Right ventricle myocardium inferior (tissue), 1 donor: ENCODE measurements around the gene NCF2. TPM values are rescaled to one million over a fixed set of nuclear protein-coding genes. Genes with fewer than 3 reads are reported as not detected.

ENCODE experiments used
- ATAC-seq: fragments of 200-7000 bp; cut with Tn5 transposase; one replicate; pipeline ENCODE4 v1.9.1; 2020; ENCODE audit warnings: mild to moderate bottlenecking, moderate library complexity
- DNase-seq: peaks from one replicate; pipeline ENCODE4 v3.0.0; 2021; ENCODE audit errors: missing footprints
- intact Hi-C: fragments of 100-400 bp; cut with DNase I; formaldehyde crosslinking; loops from one replicate; pipeline ENCODE4 v1.11.0; 2022
- total RNA-seq: library from RNA; stranded (reverse); fragmentation: NEBNext Ultra II Directional; extraction: Animal tissue kit (Norgen Biotek cat#: 25700); gene quantifications from one replicate; pipeline ENCODE4 v1.2.1, GENCODE V29; 2021
- donor health status: DM: no; HTN: yes; CAD: no; lungs with severe emphysema.

The NCF2 gene
- total RNA-seq, 1 donor from 2014 or later: 6.7 TPM

- DNase-seq: peak; percentile 75
- peak; percentile 38 for ATAC-seq
- intact Hi-C loops: no loop called here
Measured at GRCh38 chr1:183568176-183569021, 21.9 kb downstream of the NCF2 start.

GRCh38 chr1:183567584-183567983 lies 22.7 kb downstream of the NCF2 start:
- peak; percentile 55 for ATAC-seq
- DNase-seq: peak; percentile 90
- intact Hi-C loops: no loop called here

DNA sequence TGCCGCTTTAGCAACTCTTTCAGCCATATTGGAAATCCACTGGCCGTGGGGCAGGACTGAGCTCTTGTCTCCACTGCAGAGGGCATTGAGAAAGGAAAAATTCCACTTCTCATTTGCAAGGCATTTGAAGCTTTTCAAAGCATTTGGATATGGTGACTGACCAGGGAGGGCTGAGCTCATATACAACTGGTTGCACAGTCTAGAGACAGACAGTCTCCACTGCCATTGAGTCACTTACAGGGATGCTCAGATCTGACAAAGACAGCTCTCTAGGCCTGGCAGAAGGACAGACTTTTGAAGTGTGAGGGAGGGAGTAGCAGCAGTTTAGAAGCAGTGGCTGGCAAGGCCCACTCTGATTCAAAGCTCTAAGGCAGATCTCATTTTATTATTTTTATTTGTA lies 24.2 kb downstream of the NCF2 start:
- DNase-seq (no peak), ATAC-seq (no peak)
- intact Hi-C loops: no loop called here

GRCh38 chr1:183565261-183565660 lies 25.0 kb downstream of the NCF2 start:
- no peak for ATAC-seq
- DNase-seq: no peak
- intact Hi-C loops: no loop called here

GRCh38 chr1:183562701-183563100 lies 27.6 kb downstream of the NCF2 start:
- DNase-seq (no peak), ATAC-seq (no peak)
- intact Hi-C loops: no loop called here

DNA sequence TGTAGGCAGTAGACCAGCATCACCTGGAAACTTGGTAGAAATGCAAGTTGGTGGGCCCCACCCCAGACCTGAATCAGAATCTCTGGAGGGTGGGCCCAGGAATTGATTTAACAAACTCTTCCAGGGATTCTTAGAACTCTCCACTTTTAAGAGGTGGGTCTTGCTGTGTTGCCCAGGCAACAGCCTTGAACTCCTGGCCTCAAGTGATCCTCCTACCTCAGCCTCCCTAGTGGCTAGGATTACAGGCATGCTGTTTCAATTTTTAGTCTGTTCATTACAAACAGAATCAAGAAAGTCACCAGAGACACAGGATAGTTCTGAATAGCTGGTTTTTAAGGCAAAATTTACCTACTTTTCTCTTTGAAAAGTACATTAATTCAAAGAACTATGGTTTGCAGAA lies 31.2 kb downstream of the NCF2 start:
- intact Hi-C loops: no loop called here
- no peak for ATAC-seq

GRCh38 chr1:183554577-183554976 lies 35.7 kb downstream of the NCF2 start:
- DNase-seq: no peak
- intact Hi-C loops: loop anchor here (2.0 kb wide), 1 partner anchor 72 kb away; no protein-coding TSS in a partner anchor
- ATAC-seq: no peak

More for the DNA sequence above, 31.2 kb downstream of the NCF2 start:
- DNase-seq: no peak

- ATAC-seq (no peak), DNase-seq (no peak)
- intact Hi-C loops: loop anchor here (2.0 kb wide), 1 partner anchor 73 kb away; no protein-coding TSS in a partner anchor
Measured at GRCh38 chr1:183553764-183554163, 36.5 kb downstream of the NCF2 start.

- ATAC-seq (no peak), DNase-seq (no peak)
- intact Hi-C loops: no loop called here
Measured at GRCh38 chr1:183553331-183553730, 36.9 kb downstream of the NCF2 start.

GRCh38 chr1:183552891-183553290 lies 37.4 kb downstream of the NCF2 start:
- ATAC-seq (no peak), DNase-seq (no peak)
- intact Hi-C loops: no loop called here

DNA sequence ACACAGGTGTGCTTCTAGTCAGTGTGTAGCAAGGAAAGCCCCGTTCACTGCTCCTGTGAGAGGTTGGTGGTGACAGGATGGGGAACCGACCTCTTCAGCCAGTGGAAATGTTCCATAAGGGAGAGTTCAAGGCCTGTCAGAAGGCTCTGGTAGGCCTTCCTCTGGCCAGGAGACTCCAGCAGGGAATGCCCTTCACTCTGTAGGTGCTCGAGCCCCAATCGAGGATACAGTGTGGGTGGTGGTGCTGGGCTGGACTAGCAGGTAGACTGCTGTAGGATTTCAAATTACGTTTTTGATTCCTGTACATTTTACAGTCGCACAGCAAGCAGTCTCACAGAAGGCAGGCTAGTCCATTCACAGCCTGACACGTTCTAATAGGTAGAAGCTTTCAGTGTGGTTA lies 37.8 kb downstream of the NCF2 start:
- intact Hi-C loops: no loop called here
- ATAC-seq: no peak

DNA sequence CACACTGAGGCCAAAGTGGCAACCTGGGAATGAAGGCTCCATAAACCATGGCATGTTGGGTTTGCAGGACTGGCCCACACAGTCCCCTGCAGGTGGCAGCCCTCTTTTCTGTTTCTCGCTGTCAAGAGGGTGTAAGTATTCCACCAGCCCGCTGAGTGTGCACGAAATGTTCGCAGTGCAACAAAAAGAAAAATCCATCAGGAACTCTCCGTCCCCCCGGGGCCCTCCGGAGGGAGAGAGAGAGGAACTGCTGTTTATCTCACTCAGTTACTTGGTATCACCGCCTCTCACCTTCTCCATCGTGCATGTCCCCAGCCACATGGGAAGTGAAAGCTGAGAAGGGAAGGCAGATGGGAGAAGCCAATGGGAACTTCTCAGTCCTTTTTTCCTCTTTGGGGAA lies 38.3 kb downstream of the NCF2 start:
- DNase-seq: no peak
- no peak for ATAC-seq
- intact Hi-C loops: no loop called here

More for the DNA sequence above, 37.8 kb downstream of the NCF2 start:
- no peak for DNase-seq

GRCh38 chr1:183550915-183551314 lies 39.3 kb downstream of the NCF2 start:
- intact Hi-C loops: no loop called here
- DNase-seq (no peak), ATAC-seq (no peak)

DNA sequence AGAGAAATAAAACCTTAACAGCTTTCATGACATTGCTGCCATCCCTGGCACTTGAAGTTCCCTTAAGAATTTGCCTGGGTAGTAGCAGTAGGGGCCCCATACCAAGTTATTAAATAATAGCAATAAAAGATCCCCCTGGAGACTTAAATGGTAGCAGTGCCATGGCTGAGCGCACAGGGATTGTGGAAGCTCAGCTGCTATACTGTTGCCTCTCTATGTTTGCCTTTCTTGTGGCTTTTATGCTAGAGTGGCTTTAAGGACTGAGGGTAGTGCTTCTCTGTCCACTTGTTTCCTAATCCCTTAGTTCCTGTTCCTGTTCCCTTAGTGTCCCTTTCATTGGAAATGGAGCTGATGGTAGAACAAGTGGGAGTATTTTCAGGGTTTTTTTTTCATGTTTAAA lies 42.1 kb downstream of the NCF2 start:
- no peak for ATAC-seq
- intact Hi-C loops: loop anchor here (10.0 kb wide), 1 partner anchor 263 kb away; no protein-coding TSS in a partner anchor
- no peak for DNase-seq

DNA sequence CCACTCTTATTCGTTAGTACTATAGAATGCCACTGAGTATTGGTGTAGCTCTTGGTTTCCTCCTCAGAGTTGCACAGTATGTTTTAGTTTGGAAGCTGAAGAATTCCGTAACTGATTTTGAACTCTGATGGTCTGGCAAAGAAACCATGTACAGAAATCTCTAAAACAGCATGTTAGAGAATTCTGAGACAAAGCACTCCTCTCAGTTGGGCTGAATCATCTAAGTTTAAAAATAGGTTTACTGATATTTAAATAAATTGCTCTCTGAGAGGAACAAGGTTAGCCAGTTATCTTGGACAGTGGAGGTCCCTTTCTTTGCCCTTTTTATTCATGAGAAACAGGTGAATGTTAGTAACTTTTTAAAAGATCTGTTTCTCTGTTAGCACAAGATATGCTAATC lies 43.8 kb downstream of the NCF2 start:
- ATAC-seq: no peak
- intact Hi-C loops: loop anchor here (10.0 kb wide), 1 partner anchor 262 kb away; no protein-coding TSS in a partner anchor
- no peak for DNase-seq

DNA sequence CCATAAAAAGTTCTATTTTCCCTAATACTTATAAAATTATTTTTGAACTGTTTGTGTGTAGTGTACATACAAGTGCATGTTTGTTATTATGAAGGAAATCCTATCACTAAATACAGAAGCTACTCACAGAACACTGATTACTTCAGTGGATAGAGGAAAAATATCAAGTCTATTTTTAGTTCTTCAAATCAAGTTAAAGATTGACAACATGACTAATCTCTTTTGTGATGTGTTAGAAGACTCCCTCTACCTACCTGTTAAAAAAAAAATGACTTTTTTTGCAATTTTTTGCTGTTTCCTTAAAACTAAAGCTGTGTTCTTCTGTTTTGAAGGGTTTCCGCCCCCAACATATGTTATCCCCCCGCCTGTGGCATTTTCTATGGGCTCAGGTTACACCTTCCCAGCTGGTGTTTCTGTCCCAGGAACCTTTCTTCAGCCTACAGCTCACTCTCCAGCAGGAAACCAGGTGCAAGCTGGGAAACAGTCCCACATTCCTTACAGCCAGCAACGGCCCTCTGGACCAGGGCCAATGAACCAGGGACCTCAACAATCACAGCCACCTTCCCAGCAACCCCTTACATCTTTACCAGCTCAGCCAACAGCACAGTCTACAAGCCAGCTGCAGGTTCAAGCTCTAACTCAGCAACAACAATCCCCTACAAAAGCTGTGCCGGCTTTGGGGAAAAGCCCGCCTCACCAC lies 45.5 kb downstream of the NCF2 start:
- DNase-seq (no peak), ATAC-seq (no peak)
- intact Hi-C loops: loop anchor here (5.0 to 10.0 kb wide), 2 partner anchors 37 to 260 kb away; no protein-coding TSS in a partner anchor

- DNase-seq (no peak), ATAC-seq (peak; percentile 84)
- intact Hi-C loops: loop anchor here (2.0 to 10.0 kb wide), 3 partner anchors 36 to 259 kb away; no protein-coding TSS in a partner anchor
Measured at GRCh38 chr1:183543619-183544204, 46.5 kb downstream of the NCF2 start.

- no peak for DNase-seq
- ATAC-seq: no peak
- intact Hi-C loops: no loop called here
Measured at GRCh38 chr1:183537405-183537804, 52.9 kb downstream of the NCF2 start.

GRCh38 chr1:183533617-183534174 lies 56.6 kb downstream of the NCF2 start:
- intact Hi-C loops: no loop called here
- ATAC-seq: no peak
- DNase-seq: no peak
